MM.1S (cell line): ENCODE results near the gene SNX24.
A peak's percentile ranks its signal among the peaks of the same experiment; 100 is the strongest.
"Not testable (repeated sequence)": the region's sequence is repeated elsewhere in the genome, so short reads cannot be mapped to it uniquely, and the experiment has no call there.

Experiments used
- DNase-seq: peaks from one replicate; pipeline ENCODE4 v3.0.0-alpha.2; 2015
- H2AFZ ChIP-seq: fragments of 300-600 bp; sonication (generic); 2 replicates; pipeline ENCODE4 v1.6.0; 2016; ENCODE audit warnings: antibody characterized with exemption, low read length
- H3F3A ChIP-seq: fragments of 300-600 bp; sonication (generic); 2 replicates; pipeline ENCODE4 v1.6.1; 2016; ENCODE audit warnings: mild to moderate bottlenecking, antibody characterized with exemption, low read length, moderate library complexity, mixed read lengths; ENCODE audit not compliant: insufficient read depth
- H3K27ac ChIP-seq: fragments of 300-600 bp; sonication (generic); 2 replicates; pipeline ENCODE4 v1.5.1; 2016; ENCODE audit warnings: mild to moderate bottlenecking, low read length
- H3K27me3 ChIP-seq: fragments of 300-600 bp; sonication (generic); replicated peaks from 2 replicates; pipeline ENCODE4 v1.6.0; 2016; ENCODE audit warnings: low read length; ENCODE audit not compliant: insufficient read depth
- H3K36me3 ChIP-seq: fragments of 300-600 bp; sonication (generic); replicated peaks from 2 replicates; pipeline ENCODE4 v1.6.1; 2016; ENCODE audit warnings: mild to moderate bottlenecking, low read length, mixed read lengths; ENCODE audit not compliant: insufficient read depth
- H3K4me1 ChIP-seq: fragments of 300-600 bp; sonication (generic); 2 replicates; pipeline ENCODE4 v1.6.1; 2016; ENCODE audit warnings: low read length, mixed read lengths
- H3K4me2 ChIP-seq: fragments of 300-600 bp; sonication (generic); 2 replicates; pipeline ENCODE4 v1.6.0; 2016; ENCODE audit warnings: low read depth, low read length
- H3K4me3 ChIP-seq: fragments of 300-600 bp; sonication (generic); 2 replicates; pipeline ENCODE4 v1.5.1; 2016; ENCODE audit warnings: low read length, mixed read lengths
- H3K79me2 ChIP-seq: fragments of 300-600 bp; sonication (generic); 2 replicates; pipeline ENCODE4 v1.6.1; 2016; ENCODE audit warnings: mixed run types, low read length, mixed read lengths
- H3K9ac ChIP-seq: fragments of 300-600 bp; sonication (generic); 2 replicates; pipeline ENCODE4 v1.6.1; 2016; ENCODE audit warnings: low read length, mixed read lengths
- H3K9me2 ChIP-seq: fragments of 300-600 bp; sonication (generic); replicated peaks from 2 replicates; pipeline ENCODE4 v1.6.1; 2016; ENCODE audit warnings: mild to moderate bottlenecking, low read length, mixed read lengths; ENCODE audit not compliant: insufficient read depth
- H3K9me3 ChIP-seq: fragments of 300-600 bp; sonication (generic); replicated peaks from 2 replicates; pipeline ENCODE4 v1.6.1; 2016; ENCODE audit warnings: mild to moderate bottlenecking, low read length, mixed read lengths; ENCODE audit not compliant: insufficient read depth
- H4K20me1 ChIP-seq: fragments of 300-600 bp; sonication (generic); 2 replicates; pipeline ENCODE4 v1.6.1; 2016; ENCODE audit warnings: mild to moderate bottlenecking, low read length, moderate library complexity, mixed read lengths; ENCODE audit not compliant: insufficient read depth
- CTCF ChIP-seq: fragments of 300-600 bp; sonication (generic); IDR thresholded peaks from 2 replicates; pipeline ENCODE4 v1.5.1; 2016; ENCODE audit warnings: antibody characterized with exemption, low read length, mixed read lengths
- EZH2 ChIP-seq: fragments of 300-600 bp; sonication (generic); optimal IDR thresholded peaks from 2 replicates; pipeline ENCODE3; 2017; ENCODE audit warnings: low read depth, mild to moderate bottlenecking, antibody characterized with exemption, low read length, mixed read lengths
- EZH2phosphoT487 ChIP-seq: fragments of 300-600 bp; sonication (generic); IDR thresholded peaks from 2 replicates; pipeline ENCODE4 v1.6.1; 2018; ENCODE audit warnings: antibody characterized with exemption, low read length

SNX24 gene

GRCh38 chr5:122963305-122963704 lies 117.9 kb downstream of the SNX24 start:
- H3K79me2 ChIP-seq = no peaks in the 10 kb centered on the region
- H3K9ac ChIP-seq = no peak overlapping the region
- no peak for DNase-seq
- H3K27me3 ChIP-seq = no peaks in the 10 kb centered on the region
- no peaks in the 10 kb centered on the region for H3K9me3 ChIP-seq
- no peak overlapping the region for H3K4me2 ChIP-seq
- H4K20me1 ChIP-seq = no peaks in the 10 kb centered on the region
- H3F3A ChIP-seq = no peaks in the 10 kb centered on the region
- no peak overlapping the region for H3K4me3 ChIP-seq
- H3K4me1 ChIP-seq = no peaks in the 10 kb centered on the region
- no peak overlapping the region for H3K27ac ChIP-seq
- H2AFZ ChIP-seq = no peak overlapping the region
- TF ChIP-seq EZH2phosphoT487 (no peak), EZH2 (no peak), CTCF (no peak)
- no peaks in the 10 kb centered on the region for H3K36me3 ChIP-seq
- H3K9me2 ChIP-seq = no peaks in the 10 kb centered on the region

- Histone ChIP-seq H3K4me2 (no peak overlapping the region), H3F3A (no peaks in the 10 kb centered on the region), H3K9me2 (no peaks in the 10 kb centered on the region), H3K27ac (no peak overlapping the region), H3K9me3 (no peaks in the 10 kb centered on the region), H3K36me3 (no peaks in the 10 kb centered on the region), H3K9ac (no peak overlapping the region), H4K20me1 (no peaks in the 10 kb centered on the region), H3K4me3 (no peak overlapping the region), H2AFZ (no peak overlapping the region), H3K79me2 (no peaks in the 10 kb centered on the region), H3K27me3 (no peaks in the 10 kb centered on the region), H3K4me1 (no peaks in the 10 kb centered on the region)
- no peak for DNase-seq
- no peak for TF ChIP-seq CTCF
- no peak for TF ChIP-seq EZH2phosphoT487
- no peak for TF ChIP-seq EZH2
Measured at GRCh38 chr5:122965111-122965510, 119.7 kb downstream of the SNX24 start.

- H3F3A ChIP-seq = no peaks in the 10 kb centered on the region
- H3K9ac ChIP-seq = no peak overlapping the region
- H3K4me2 ChIP-seq = no peak overlapping the region
- TF ChIP-seq CTCF (no peak), EZH2 (no peak), EZH2phosphoT487 (no peak)
- no peaks in the 10 kb centered on the region for H4K20me1 ChIP-seq
- DNase-seq = peak; percentile 15
- H3K4me1 ChIP-seq = no peaks in the 10 kb centered on the region
- H3K9me3 ChIP-seq = no peaks in the 10 kb centered on the region
- no peaks in the 10 kb centered on the region for H3K79me2 ChIP-seq
- H3K4me3 ChIP-seq = no peak overlapping the region
- H3K27ac ChIP-seq = peak overlapping the region; percentile 17; the same call in 1 of the 2 replicates
- H3K9me2 ChIP-seq = no peaks in the 10 kb centered on the region
- H2AFZ ChIP-seq = no peak overlapping the region
- no peaks in the 10 kb centered on the region for H3K27me3 ChIP-seq
- no peaks in the 10 kb centered on the region for H3K36me3 ChIP-seq
Measured at GRCh38 chr5:122967085-122967484, 121.7 kb downstream of the SNX24 start.

GRCh38 chr5:122967625-122968024 lies 122.2 kb downstream of the SNX24 start:
- Histone ChIP-seq H3K36me3 (no peaks in the 10 kb centered on the region), H3K9ac (no peak overlapping the region), H3K4me1 (no peaks in the 10 kb centered on the region), H2AFZ (no peak overlapping the region), H3K9me3 (no peaks in the 10 kb centered on the region), H3K9me2 (no peaks in the 10 kb centered on the region), H4K20me1 (no peaks in the 10 kb centered on the region), H3K4me2 (no peak overlapping the region), H3K4me3 (no peak overlapping the region), H3F3A (no peaks in the 10 kb centered on the region), H3K27me3 (no peaks in the 10 kb centered on the region), H3K79me2 (no peaks in the 10 kb centered on the region), H3K27ac (peak overlapping the region; percentile 17; the same call in 1 of the 2 replicates)
- peak; percentile 63 for DNase-seq
- TF ChIP-seq EZH2 (no peak), CTCF (no peak), EZH2phosphoT487 (no peak)

GRCh38 chr5:122968056-122968455 lies 122.6 kb downstream of the SNX24 start:
- not testable (repeated sequence) for H3K27ac ChIP-seq, H3K4me3 ChIP-seq, H3K9me2 ChIP-seq, H3F3A ChIP-seq, H3K36me3 ChIP-seq, H3K9me3 ChIP-seq, H3K9ac ChIP-seq, H3K79me2 ChIP-seq, H3K4me2 ChIP-seq, H3K4me1 ChIP-seq, H3K27me3 ChIP-seq, H2AFZ ChIP-seq, DNase-seq, H4K20me1 ChIP-seq
